ENCODE data around the gene MRPL11.

The MRPL11 gene

DNA sequence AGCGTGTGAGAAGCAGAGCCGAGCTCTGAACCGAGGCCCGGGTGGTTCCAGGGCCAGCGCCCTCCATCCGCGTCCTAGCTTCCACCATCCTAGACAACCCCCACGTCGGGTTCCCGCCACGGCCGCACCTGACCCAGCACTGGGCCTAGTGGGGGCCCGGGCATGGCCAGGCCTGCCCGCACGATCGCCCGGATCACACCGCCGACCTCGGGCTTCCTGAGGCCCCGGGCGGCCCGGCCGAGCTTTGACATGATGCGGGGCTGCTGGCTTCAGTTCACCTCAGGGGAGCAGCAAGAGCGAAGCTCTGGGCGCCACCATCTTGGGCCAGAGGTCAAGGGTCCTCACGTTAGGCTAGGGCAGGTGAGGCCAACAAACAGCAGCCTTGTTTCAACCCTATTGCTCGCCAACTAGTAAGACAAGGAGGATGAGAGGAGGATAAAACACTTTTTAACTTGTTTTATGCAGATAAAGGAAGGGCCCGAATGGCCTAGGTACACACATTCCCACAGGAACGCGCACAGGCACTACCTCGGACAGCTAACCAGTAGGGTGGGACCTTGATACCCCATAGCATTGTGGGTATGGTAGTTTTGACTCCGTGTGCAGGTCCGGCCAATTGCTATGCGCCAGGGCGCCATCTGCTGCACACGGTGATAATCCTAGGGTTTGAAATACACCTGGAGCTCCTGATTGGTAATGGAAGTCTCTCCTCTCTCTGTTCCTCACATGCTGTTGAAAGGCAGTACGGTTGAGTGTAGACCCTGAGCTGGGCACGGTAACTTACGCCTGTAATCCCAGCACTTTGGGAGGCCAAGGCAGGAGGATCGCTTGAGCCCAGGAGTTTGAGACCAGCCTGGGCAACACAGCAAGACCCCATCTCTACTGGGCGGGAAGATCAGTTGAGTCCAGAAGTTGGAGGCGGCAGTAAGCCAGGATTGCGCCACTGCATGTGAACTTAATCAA, at the start of gene MRPL11:
MRPL11 (minus strand) TSS at position 345 of the 963 bp plus-strand sequence; CDS start at position 251, 94 bp downstream.
- DNase-seq (ENCODE audit: low read depth in 3 of 3), result peak; percentile 74 to 89 (median 79)

DNA sequence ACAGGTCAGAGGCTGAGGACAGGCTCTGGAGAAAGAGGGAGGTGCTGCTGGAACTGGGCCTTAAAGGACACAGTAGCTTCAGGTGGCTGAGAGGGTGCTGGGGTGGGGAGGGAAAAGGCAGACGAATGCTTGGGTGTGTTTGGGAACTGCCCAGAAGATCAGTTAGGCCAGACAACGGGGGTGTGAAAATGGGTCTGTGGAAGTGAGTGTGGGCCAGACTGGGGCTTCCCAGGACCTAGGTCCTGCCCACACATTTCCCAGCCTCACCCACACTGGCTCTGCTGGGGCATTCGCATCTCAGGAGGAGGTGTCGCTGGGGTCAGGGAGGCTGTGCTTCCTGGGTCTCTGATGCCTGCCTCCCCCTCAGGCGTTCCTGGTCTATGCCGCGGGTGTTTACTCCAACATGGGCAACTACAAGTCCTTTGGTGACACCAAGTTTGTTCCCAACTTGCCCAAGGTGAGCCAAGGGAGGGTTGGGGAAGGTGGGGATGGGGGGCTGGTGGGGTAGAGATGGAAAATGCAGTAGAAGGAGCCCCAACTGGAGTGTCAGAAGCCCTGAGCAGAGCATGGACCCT, 46.2 kb upstream of the MRPL11 start:
- no peak for DNase-seq (ENCODE audit: low read depth in 3 of 3)

DNA sequence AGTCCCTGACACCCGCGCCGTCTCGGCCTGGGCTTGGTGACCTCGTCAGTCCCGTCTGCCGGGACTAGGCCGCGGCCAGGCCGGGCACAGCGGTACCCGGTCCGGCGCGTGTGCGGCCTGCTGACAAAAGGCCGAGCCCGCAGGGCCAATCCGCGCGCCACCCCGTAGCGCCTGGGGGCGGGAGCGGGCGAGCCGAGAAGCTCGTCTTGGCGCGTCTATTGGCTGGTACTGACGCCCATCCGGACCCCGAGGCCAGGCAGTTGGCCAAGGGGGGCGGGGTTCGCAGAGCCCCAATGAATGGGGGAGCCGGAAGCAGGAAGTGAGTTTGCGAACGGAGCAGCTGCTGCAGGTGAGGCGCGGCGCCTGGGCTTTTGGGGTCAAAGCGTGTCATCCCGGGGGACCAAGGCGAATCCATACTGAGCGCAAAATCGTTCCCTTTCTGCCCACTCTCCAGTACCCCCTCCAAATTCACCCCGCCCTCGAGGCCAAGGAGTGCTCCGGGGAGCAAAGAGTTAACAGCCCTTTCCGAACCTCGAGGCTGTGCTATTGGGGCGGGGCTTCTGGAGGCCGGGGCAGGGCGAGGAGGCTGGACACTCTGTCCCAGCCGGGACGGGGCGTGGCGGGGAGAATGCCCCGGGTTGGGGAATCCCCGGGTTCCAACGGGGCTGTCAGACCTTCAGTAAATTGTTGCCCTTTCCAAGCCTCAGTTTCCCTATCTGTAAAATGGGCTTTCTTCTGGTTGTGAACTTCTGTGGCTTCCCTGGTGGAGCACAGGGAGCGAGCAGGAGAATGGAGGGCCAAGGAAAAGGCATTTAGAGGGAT, 41.7 kb upstream of the MRPL11 start, which contains the start of gene DPP3:
DPP3 (plus strand) TSS at position 318 of the 822 bp plus-strand sequence. CDS start 1,767 bp downstream, outside the sequence.
- DNase-seq (ENCODE audit: low read depth in 3 of 3), result peak; percentile 91 to 96 (median 95)

DNA sequence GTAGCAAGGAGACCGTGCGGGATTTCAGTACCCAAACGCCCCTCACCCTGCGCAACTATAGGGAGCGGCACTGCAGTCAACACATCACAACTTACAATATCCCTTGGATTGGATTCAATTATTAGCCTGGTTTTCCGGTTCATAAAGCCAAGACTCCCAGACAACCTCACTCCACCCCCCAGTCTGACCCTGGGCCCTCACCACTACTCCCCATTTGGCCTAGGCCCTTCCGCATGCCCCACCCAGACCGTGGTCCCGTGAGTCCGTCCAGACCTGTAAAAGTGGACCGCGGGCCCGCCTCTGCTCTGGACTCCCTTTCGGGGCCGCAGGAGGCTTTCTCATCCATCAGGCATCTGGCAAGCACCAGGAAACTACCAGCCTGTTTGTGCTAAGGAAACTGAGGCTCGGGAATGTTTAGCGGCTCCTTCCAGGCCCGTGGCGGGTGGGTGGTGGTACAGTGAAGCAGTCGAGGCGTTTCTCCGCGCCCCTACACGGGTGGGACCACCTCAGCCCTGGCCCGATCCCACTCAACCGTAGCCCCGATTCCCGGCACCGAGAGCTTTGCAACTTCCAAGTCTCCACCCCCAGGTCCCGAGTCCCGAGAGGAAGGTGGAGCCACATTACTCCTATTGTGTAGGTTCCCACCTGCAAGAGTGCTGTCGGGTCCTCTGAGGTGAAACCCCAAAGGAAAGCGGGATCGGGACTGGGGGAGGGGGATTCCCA, 40.9 kb upstream of the MRPL11 start:
- no peak for DNase-seq (ENCODE audit: low read depth in 3 of 3)

DNA sequence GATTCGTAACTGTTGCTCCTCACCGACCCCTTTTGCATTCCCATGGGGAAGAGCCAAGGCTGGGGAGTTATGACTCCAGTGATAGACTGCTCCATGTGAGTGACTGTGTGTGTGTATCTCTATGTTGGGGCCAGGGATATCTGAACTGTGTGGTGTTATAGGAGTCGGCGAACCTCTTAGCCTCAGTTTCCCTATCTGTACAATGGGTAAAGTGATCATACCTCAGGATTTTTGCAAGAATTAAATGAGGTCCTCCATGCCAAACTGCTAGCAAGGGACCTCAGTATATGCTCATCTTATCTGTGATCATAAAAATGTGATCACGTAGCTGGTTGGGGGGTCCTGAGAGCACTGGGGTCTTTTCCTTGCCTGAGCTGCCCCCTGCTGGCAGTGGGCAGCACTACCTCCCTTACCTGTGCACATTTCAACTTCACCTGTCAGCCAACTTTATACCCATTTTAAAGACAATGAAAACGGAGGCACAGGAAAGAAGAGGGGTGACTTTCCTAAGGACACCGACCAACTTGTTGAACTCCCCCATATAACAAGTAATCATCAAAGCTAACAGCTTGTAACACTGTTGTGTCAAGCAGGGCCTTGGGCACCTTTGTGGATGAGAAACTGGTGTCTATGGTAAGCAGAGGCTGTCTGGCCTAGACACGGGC, 40.2 kb upstream of the MRPL11 start:
- peak in 1 of 3 experiments; percentile 22 for DNase-seq (ENCODE audit: low read depth in 3 of 3)

DNA sequence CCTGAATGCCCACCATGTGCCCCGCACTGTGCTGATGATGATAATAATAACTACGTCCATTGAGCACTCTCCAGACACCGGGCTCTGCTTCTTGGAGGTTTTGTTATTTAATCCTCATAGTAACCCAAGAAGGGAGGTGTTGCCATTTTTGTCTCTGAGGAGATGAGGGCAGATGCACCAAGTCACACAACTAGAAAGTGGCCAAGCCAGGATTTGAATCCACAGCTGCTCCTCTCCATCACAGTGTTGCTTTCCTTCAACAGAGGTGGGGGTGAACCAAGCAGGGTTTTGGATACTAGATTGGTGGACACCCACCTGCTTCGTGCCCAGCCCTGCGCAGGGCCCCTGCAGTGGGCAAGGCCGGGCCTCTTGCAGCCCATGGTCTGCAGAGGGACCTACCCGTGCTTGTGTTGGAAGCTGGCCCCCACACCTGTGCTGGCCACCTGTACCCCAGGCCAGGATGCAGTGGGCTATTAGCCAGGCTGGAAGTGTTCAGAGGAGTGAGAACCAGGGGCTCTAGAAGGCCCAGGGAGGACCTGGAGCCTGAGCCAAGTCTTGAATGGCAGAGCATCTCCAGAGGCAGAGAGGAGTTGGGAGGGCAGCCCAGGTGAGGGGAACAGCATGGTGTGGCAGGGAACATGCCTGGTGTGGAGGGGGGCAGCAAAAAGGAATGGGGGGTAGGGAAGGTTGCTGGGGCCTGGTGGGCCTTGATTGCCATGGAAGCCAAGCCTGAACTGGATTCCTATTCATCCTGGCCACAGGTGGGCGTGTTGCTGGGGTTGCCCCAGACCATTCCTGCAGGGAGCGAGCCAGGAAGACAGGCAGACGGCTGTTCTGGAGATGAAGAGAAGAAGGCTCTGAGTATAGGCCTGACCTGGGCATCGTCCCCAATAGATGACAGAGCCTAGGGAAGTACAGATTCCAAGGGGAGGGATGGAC, 38.9 kb upstream of the MRPL11 start:
- DNase-seq (ENCODE audit: low read depth in 3 of 3), result no peak

DNA sequence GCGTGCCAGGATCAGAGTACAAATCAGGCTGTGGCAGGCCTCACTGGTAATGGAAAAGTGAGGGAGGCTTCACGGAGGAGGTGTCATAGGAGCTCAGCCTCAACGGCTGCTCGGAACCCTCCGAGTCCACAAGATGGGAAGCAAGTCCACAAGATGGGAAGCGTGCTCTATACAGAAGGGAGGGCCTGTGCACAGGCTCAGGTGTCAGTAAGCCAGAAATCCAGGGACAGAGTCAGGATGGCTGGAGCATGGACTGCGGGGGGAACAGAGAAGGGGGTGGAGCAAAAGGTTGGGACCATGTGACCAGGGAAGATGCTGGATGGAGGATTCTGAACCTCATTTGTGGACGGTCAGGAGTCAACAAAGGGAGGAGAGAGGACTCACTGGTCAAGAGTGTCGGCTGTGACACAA, 38.2 kb upstream of the MRPL11 start:
- no peak for DNase-seq (ENCODE audit: low read depth in 3 of 3)

DNA sequence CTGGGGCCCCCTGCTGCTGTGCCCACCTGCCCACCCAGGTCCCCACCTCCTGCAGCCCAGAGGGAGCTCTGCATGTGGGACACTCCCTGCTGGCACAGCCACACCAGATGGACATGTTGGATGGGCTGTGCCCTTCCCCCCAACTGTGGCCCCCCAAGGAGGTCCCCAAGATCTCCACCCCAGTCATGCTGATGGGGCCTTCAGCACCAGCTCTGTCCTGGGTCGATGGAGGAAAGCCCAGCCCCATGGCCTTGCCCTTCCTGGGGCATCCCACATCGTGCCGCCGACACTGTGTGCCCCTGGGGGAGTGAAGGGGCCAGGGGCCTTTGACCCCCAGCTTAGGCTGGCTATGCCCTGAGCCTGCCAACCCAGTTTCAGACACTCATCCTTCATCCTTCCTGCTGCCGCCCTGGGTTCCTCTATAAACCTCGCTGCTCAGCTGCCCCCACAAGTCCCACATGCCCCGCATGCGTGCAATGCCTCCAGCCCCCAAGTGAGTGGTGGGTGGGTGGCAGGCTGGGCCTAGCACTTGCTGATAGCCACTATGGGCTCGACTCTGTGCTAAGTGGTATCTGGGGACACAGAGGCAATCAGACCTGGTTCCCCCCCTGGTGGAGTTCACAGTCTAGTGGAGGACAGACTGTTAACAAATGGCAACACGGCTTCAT, 37.7 kb upstream of the MRPL11 start:
- no peak for DNase-seq (ENCODE audit: low read depth in 3 of 3)

DNA sequence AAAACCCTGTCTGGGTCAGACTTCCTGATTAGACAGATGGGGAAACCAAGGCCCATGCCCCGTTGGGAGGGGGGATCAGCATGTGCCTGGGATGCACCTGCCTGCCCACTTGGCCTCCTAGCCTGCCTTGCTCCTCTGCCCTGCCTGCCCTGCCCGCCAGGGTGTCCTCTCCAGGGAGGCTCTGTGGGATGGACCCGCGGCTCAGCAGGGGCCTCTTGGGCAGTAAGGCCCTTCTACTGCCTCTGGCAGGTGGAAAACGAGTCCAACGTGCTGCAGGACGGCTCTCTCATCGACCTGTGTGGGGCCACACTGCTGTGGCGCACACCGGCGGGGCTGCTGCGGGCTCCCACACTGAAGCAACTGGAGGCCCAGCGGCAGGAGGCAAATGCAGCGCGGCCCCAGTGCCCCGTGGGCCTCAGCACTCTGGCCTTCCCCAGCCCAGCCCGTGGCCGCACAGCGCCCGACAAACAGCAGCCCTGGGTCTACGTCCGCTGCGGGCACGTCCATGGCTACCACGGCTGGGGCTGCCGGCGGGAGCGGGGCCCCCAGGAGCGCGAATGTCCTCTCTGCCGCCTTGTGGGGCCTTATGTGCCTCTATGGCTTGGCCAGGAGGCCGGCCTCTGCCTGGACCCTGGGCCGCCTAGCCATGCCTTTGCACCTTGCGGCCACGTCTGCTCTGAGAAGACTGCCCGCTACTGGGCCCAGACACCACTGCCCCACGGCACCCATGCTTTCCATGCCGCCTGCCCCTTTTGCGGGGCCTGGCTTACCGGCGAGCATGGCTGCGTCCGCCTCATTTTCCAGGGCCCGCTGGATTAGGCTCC, 36.9 kb upstream of the MRPL11 start:
- DNase-seq (ENCODE audit: low read depth in 3 of 3), result no peak

DNA sequence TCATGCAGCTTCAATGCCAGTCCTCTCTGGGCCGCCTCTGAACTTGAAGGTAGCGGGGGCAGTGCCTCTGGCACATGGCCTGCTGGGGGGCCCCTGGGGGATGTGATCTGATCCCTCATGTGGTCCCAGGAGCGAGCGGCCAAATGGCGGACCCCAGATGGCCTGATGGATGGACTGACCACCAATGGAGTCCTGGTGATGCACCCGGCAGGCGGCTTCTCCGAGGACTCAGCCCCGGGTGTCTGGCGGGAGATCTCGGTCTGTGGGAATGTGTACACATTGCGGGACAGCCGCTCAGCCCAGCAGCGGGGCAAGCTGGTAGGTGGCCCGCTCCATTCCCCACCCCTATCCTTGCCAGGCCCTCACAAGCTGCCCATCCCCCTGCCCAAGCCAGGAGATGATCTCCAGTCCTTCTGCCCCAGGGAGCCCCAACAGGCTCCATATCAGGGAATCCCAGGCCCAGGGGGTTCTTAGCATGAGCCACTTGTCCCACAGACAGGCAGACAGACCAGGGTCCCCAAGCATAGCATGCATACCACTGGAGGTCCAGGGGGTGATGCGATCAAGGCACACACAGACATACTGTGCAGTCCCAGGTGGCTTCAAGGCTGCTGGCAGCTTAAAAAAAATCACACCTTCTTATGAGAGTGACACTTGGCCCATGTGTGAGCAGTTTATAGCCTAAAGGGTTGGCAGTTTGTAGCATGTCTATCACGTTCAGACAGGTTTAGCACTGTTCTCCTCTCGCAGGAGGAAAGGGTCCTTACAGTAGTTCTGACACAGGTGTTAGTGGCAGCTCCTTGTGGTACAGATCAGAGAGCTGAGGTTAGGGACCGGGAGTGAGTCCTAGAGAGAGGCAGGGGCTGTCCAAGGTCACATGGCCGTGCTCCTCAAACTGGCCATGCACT, 35.2 kb upstream of the MRPL11 start:
- DNase-seq (ENCODE audit: low read depth in 3 of 3), result no peak

DNA sequence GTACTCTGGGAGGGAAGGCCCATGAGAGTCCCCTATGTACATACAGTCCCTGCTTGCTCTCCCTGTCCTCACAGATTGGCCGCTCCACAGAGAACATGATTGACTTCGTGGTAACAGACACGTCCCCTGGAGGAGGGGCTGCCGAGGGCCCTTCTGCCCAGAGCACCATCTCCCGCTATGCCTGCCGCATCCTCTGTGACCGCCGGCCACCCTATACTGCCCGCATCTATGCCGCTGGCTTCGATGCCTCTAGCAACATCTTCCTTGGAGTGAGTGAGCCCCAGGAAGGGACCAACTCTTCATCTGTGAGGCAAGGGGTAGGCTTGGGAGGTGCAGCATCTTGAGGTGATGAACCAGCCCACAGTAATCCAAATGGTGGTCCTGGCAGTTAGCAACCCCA, 34.5 kb upstream of the MRPL11 start:
- no peak for DNase-seq (ENCODE audit: low read depth in 3 of 3)

DNA sequence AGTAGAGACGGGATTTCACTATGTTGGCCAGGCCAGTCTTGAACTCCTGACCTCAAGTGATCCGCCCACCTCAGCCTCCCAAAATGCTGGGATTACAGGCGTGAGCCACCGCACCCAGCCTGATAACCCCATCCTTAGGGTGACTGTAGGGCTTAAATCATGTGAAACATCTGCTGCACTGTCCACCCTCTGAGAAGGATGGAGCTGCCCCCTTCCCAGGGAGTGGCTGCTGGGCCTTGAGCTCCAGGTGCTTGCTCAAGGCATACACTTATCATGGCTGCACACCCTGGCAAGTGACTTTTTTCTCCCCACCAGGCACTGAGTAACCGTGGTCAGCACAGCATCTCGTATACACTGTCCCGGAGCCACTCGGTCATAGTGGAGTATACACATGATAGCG, 33.4 kb upstream of the MRPL11 start:
- no peak for DNase-seq (ENCODE audit: low read depth in 3 of 3)

DNA sequence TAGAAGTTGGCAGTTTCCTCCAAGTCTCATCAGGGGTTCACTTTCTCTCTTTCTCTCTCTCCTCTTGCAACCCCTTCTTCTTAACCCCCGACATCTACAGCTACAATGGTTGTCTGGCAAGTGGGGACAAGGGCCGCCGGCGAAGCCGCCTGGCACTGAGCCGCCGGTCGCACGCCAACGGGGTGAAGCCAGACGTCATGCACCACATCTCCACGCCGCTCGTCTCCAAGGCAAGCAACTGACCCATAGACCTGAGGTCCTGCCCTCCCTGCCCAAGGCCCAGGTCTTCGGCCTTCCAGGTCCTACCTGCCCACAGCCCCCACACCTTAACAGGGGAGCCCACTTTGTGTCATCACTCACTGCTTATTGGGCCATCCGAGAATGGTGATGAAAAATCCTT, 32.5 kb upstream of the MRPL11 start:
- DNase-seq (ENCODE audit: low read depth in 3 of 3), result no peak

DNA sequence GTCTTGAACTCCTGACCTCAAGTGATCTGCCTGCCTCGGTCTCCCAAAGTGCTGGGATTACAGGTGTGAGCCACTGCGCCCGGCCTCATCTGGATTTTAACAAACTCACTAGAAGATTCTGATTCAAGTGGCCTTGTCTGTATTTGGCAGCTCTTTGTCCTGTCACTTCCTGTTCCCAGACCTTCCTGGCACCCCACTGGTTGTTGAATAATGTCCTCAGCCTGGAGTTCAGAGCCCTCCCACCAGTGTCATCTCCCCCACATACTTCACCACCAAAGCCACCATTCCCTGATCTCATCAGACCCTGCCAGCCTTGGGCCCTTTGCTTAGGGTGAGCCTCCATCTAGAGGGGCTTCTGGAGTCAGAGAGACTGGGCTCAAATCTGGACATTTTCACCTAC, 31.4 kb upstream of the MRPL11 start:
- no peak for DNase-seq (ENCODE audit: low read depth in 3 of 3)

DNA sequence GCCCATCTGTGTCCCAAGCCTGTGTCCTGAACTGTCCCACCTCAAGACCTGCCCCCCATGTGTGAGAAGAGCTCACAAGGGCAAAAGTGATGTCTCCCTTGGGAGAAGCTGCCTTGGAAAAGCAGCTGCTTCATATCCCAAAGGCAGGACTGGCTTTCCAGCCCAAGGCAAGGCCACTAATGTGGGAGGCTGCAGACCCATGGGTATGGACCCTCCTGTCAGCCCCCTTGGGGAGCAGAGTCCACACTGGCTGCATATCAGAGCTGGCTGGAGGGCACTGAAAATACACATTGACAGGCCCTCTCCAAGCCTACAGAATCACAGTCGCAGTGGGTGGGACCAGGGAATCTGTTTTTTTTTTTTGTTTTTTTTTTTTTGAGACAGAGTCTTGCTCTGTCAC, 30.8 kb upstream of the MRPL11 start:
- no peak for DNase-seq (ENCODE audit: low read depth in 3 of 3)

DNA sequence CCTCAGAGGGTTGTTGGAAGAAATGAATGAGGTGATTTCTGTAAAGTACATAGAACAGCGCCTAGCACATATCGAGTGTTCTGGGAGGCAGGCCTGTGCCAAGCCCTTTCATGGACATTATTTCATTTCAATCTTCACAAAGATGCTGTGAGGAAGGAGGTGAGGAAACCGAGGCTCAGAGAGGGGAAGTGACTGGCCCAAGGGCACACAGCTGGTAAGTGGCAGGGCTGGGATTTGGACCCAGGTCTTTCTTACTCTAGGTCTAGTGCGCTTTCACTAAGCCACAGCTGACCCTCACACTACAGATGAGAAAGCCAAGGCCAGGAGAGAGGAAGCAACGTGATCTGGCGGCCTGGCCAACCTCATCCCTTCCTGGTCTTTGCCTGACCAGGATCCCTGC, 30.0 kb upstream of the MRPL11 start:
- DNase-seq (ENCODE audit: low read depth in 3 of 3), result no peak

DNA sequence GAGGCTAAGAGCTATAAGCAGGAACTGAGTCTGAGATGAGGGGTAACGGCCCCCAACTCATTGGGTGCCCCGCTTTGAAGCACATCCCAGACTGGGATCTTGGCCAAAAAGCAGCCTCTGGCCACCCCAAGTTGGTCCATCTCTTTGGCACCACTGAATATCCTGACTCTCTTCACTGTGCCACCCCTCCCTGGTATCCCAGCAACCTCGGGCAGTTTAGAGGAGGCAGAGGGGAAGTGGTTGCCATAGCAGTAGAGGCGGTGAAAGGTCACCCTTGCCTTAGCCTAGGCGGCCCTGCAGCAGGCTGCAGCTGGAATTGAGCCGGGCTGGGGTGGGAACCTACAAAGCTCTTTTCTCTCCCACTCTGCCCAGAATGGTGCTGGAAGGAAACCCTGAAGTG, 29.1 kb upstream of the MRPL11 start:
- peak in 1 of 3 experiments; percentile 19 for DNase-seq (ENCODE audit: low read depth in 3 of 3)

Measured in stimulated activated CD4-positive, alpha-beta T cell treated with anti-CD3 and anti-CD28 coated beads, TNF-alpha, amount 100 ng/mL, for 24 hours (primary cell).